ENCODE data around the gene TDRD12.
"Not testable (repeated sequence)": the region's sequence is repeated elsewhere in the genome, so short reads cannot be mapped to it uniquely, and the experiment has no call there.

The TDRD12 gene

DNA sequence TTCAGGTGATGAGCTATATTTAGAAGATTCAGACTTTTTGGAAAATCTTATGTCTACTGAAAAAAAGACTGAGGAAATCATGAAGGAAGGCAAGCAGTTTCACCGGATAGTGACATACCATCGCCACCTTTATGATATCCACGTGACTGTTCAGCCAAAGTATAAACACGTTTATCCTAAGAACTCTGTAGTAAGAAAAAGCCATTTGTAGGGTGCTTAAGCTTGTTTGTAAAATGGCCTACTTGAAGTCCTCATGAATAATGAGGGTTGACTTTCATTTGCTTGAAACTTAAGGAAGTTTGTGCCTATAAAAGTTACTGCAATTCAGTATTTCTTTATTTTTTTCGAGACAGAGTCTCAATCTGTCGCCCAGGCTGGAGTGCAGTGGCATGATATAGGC is 7.8 kb upstream of the TDRD12 start:
- H3K27ac Mint-ChIP-seq, result no peak overlapping the region
- H3K9me3 Mint-ChIP-seq (ENCODE audit: low read depth), result no peaks in the 10 kb centered on the region
- H3K27me3 Mint-ChIP-seq, result no peaks in the 10 kb centered on the region
- H3K36me3 Mint-ChIP-seq, result peaks cover 7% of the 10 kb centered on the region
- H3K4me3 Mint-ChIP-seq, result no peak overlapping the region
- peaks cover 18% of the 10 kb centered on the region for H3K4me1 Mint-ChIP-seq (ENCODE audit: low read depth)

DNA sequence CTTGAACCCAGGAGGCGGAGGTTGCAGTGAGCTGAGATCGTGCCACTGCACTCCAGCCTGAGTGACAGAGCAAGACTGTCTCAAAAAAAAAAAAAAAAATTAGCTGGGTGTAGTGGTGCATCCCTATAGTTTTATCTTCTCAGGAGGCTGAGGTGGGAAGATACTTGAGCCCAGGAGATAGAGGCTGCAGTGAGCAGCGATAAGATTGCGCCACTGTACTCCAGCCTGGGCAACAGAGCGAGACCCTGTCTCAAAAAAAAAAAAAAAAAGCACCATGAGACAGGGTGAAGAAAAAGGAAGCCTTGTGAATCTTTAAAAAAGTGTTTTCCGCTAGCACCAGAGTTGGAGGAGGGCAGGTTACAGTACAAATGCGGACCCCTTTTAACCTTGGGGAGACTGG is 3.4 kb upstream of the TDRD12 start:
- not testable (repeated sequence) for H3K9me3 Mint-ChIP-seq (ENCODE audit: low read depth); H3K4me1 Mint-ChIP-seq (ENCODE audit: low read depth); H3K27me3 Mint-ChIP-seq

DNA sequence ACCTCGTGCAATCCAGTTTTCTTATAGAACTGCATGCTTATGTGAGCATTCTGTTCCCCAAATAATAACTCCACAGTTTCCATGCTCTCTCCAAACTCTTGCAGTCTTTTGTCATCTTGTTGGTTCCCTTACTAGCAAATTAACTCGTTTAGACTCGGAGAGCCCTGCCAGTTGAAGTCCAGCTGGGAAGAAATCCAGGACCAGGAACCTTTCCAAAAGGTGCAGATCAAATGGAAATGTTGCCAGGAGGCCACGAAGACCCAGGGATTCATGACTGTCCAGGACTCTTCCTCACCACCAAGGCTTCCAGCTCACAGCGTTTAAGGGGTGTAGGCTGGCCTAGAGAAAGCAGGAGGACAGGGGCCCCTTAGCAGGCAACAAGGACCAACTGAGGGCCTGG is 2.1 kb upstream of the TDRD12 start:
- H3K9me3 Mint-ChIP-seq (ENCODE audit: low read depth), result no peaks in the 10 kb centered on the region
- H3K4me3 Mint-ChIP-seq, result no peak overlapping the region
- H3K36me3 Mint-ChIP-seq, result peaks cover 9% of the 10 kb centered on the region
- peaks cover 2% of the 10 kb centered on the region for H3K4me1 Mint-ChIP-seq (ENCODE audit: low read depth)
- peak overlapping the region; percentile 22 for H3K27ac Mint-ChIP-seq
- H3K27me3 Mint-ChIP-seq, result no peaks in the 10 kb centered on the region

More for the DNA sequence above, 3.4 kb upstream of the TDRD12 start:
- not testable (repeated sequence) for H3K4me3 Mint-ChIP-seq, H3K36me3 Mint-ChIP-seq, H3K27ac Mint-ChIP-seq

DNA sequence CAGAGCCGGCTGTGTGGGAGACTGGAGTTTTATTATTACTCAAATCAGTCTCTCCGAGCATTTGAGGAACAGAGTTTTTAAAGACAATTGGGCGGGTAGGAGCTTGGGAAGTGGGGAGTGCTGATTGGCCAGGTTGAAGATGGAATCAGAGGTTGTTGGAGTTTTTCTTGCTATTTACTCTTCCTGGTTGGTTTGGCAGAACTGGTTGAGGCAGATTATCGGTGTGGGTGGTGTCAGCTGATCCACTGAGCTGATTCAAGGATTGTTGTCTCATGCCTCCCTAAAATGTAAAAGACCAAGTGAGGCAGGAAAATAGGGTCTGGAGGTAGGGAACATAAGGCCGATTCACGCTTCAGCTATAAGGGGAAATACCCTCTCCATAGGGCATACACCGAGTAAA is 1.3 kb upstream of the TDRD12 start:
- H3K27ac Mint-ChIP-seq, result no peak overlapping the region
- no peaks in the 10 kb centered on the region for H3K27me3 Mint-ChIP-seq
- H3K4me1 Mint-ChIP-seq (ENCODE audit: low read depth), result peaks cover 2% of the 10 kb centered on the region
- no peaks in the 10 kb centered on the region for H3K9me3 Mint-ChIP-seq (ENCODE audit: low read depth)
- H3K4me3 Mint-ChIP-seq, result no peak overlapping the region
- peaks cover 9% of the 10 kb centered on the region for H3K36me3 Mint-ChIP-seq

DNA sequence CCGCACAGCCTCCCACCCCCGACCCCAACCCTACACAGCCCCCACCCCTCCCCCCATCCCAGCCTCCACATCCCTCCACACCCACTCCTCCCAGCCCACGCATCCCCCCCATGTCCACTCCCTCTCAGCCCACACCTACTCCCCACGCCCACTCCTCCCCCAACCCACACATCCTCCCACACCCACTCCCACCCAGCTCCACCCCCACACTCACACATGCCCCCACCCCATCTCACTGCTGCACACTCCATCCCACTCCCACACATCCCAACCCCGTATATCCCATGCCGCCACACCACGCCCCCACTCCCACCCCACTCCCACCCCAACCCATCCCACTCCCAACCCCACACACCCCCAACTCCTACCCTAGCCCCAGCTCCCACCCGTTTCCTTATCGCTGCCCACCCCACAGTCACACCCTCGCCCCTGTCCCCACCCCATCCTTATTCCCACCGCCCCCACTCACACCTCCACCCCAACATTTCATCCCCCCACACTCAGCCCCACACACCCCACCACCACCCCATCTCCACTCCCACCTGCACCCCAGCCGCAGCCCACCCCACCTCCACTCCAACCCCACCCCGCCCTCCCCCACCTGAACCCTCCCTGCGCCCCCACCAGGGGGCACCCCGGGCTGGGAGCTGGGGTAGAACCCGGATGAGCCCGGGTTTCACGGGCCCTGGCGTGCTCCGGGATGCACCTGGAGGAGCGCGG is 809 bp downstream of the TDRD12 start:
- no peak overlapping the region for H3K27ac Mint-ChIP-seq
- no peaks in the 10 kb centered on the region for H3K27me3 Mint-ChIP-seq
- H3K4me1 Mint-ChIP-seq (ENCODE audit: low read depth), result peaks cover 2% of the 10 kb centered on the region
- H3K4me3 Mint-ChIP-seq, result no peak overlapping the region
- H3K36me3 Mint-ChIP-seq, result peaks cover 3% of the 10 kb centered on the region
- H3K9me3 Mint-ChIP-seq (ENCODE audit: low read depth), result no peaks in the 10 kb centered on the region

DNA sequence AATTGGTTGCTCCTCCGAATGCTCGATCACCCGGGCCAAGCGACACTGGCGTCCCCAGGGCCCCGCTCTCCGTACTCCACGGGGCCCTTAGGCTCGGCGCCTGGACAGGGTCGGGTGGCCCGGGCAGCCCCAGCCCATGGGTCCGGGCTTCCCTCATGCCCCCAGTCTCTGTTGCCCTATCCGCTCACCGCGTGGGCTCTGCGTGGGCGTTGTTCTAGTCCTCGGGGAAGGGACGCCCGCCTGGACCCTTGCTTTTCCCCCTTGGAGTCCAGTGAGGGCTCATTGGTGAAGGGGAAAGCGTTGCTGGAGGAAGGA is 1.3 kb downstream of the TDRD12 start:
- Mint-ChIP-seq H3K27me3 (no peaks in the 10 kb centered on the region), H3K9me3 (ENCODE audit: low read depth) (no peaks in the 10 kb centered on the region), H3K4me3 (no peak overlapping the region), H3K36me3 (peaks cover 3% of the 10 kb centered on the region), H3K4me1 (ENCODE audit: low read depth) (peaks cover 2% of the 10 kb centered on the region), H3K27ac (no peak overlapping the region)

DNA sequence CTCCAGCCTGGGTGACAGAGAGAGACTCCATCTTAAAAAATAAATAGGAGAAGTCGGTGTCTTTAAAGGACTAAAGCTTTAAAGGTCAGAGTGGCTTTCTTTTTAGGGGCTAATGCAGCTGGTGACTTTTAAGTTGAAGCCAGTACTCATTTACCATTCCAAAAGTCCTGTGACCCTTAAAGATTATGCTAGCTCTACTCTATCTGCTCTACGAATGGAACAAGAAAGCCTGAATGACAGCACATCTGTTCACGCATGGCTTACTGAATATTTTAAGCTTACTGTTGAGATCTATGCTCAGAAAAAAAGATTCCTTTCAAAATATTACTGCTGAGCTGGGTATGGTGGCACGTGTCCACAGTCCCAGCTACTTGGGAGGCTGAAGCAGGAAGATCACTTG is 16.4 kb downstream of the TDRD12 start:
- Mint-ChIP-seq H3K27me3 (peaks cover 11% of the 10 kb centered on the region), H3K4me1 (ENCODE audit: low read depth) (no peaks in the 10 kb centered on the region), H3K27ac (no peak overlapping the region), H3K36me3 (no peaks in the 10 kb centered on the region), H3K9me3 (ENCODE audit: low read depth) (no peaks in the 10 kb centered on the region), H3K4me3 (no peak overlapping the region)

DNA sequence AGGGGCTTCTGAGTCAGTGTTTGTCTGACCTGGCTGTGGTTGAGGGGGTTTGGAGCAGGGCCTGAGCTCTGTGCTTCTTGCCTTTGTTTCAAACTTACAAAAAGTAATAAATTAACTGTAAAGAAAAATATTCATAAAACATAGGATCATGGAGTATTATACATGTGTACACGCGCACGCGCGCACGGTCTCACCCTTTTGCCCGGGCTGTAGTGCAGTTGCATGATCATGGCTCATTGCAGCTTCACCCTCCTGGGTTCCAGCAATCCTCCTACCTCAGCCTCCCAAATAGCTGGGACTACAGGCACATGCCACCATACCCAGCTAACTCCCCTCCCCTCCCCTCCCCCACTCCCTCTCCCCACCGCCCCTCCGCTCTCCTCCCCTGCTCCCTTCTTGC is 23.5 kb downstream of the TDRD12 start:
- H3K27me3 Mint-ChIP-seq, result peaks cover 12% of the 10 kb centered on the region
- no peak overlapping the region for H3K27ac Mint-ChIP-seq
- H3K36me3 Mint-ChIP-seq, result no peaks in the 10 kb centered on the region
- H3K4me1 Mint-ChIP-seq (ENCODE audit: low read depth), result peaks cover 9% of the 10 kb centered on the region
- no peak overlapping the region for H3K4me3 Mint-ChIP-seq
- no peaks in the 10 kb centered on the region for H3K9me3 Mint-ChIP-seq (ENCODE audit: low read depth)

DNA sequence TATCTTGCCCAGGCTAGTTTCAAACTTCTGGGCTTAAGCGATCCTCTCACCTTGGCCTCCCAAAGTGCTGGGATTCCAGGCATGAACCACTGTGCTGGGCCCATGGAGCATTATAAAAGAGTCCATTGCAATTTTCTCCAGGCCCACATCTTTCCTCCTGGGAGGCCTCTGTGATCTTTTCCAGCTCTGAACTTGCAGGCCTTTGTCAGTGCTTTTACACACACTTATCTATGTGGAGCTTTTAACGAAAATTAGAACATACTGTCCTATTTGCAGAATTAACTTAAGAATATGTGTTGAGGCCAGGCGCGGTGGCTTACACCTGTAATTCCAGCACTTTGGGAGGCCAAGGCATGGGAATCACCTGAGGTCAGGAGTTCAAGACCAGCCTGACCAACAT is 23.9 kb downstream of the TDRD12 start:
- Mint-ChIP-seq H3K27me3 (peaks cover 12% of the 10 kb centered on the region), H3K4me1 (ENCODE audit: low read depth) (peaks cover 13% of the 10 kb centered on the region), H3K36me3 (no peaks in the 10 kb centered on the region), H3K9me3 (ENCODE audit: low read depth) (no peaks in the 10 kb centered on the region), H3K4me3 (no peak overlapping the region), H3K27ac (no peak overlapping the region)

DNA sequence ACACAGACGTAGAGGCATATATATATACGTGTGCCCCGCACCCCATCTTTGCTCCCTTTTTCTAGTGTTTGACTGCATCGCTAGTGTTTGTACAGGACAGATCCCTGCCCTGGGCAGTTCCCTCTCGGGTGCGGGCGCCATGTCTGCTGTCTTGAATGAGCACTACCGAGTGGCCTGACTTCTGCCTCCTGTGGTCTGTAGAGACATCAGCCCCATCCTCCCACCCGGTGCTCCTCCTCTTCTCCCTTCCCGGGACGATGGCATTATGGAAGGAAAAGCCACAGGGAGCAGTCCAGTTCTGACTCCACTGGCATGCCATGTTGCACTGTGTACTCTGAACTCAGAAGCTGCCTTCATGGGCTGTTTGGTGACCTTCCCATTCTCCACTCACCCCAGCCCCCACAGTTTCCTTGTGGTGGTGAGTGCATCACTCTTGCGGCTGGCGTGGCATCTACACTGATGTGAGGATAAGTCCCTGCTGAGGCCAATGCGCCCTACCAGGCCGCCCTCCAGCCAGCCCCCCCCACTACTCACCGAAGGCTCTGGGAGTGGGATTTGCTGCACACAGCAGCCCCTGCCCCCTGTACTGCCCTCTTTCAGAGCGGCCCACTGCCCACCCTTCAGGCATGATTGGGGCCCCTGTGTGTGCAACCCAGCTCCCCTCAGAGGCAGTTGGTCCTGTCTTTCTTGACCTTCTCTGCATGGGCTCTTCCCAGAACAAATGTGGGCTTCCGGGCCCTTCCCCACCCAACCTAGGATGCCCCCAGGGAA is 25.2 kb downstream of the TDRD12 start:
- Mint-ChIP-seq H3K36me3 (no peaks in the 10 kb centered on the region), H3K4me3 (no peak overlapping the region), H3K27ac (peak overlapping the region; percentile 10), H3K9me3 (ENCODE audit: low read depth) (no peaks in the 10 kb centered on the region), H3K27me3 (peaks cover 5% of the 10 kb centered on the region), H3K4me1 (ENCODE audit: low read depth) (peaks cover 23% of the 10 kb centered on the region)

DNA sequence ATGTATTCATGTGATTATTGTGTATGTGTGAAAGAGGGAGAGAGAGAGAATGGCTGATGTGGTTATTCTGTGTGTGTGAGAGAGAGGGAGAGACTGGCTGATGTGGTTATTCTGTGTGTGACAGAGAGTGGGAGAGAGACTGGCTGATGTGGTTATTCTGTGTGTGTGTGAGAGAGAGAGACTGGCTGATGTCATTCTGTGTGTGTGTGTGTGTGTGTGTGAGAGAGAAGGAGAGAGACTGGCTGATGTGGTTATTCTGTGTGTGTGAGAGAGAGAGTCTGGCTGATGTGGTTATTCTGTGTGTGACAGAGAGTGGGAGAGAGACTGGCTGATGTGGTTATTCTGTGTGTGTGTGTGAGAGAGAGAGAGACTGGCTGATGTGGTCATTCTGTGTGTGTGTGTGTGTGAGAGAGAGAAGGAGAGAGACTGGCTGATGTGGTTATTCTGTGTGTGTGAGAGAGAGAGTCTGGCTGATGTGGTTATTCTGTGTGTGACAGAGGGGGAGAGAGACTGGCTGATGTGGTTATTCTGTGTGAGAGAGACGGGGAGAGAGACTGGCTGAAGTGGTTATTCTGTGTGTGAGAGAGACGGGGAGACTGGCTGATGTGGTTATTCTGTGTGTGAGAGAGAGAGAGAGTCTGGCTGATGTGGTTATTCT is 26.2 kb downstream of the TDRD12 start:
- H3K27ac Mint-ChIP-seq; H3K9me3 Mint-ChIP-seq (ENCODE audit: low read depth); H3K4me3 Mint-ChIP-seq; H3K27me3 Mint-ChIP-seq; H3K36me3 Mint-ChIP-seq: not testable (repeated sequence)
- peaks cover 23% of the 10 kb centered on the region for H3K4me1 Mint-ChIP-seq (ENCODE audit: low read depth)

DNA sequence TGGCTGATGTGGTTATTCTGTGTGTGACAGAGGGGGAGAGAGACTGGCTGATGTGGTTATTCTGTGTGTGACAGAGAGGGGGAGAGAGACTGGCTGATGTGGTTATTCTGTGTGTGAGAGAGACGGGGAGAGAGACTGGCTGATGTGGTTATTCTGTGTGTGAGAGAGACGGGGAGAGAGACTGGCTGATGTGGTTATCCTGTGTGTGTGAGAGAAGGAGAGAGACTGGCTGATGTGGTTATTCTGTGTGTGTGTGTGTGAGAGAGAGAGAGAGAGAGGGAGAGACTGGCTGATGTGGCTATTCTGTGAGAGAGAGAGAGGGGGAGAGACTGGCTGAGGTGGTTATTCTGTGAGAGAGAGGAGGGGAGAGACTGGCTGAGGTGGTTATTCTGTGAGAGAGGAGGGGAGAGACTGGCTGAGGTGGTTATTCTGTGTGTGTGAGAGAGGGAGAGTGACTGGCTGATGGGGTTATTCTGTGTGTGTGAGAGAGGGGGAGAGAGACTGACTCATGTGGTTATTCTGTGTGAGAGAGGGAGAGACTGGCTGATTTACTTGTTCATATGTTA is 27.1 kb downstream of the TDRD12 start:
- not testable (repeated sequence) for H3K27me3 Mint-ChIP-seq; H3K9me3 Mint-ChIP-seq (ENCODE audit: low read depth); H3K27ac Mint-ChIP-seq; H3K4me3 Mint-ChIP-seq; H3K36me3 Mint-ChIP-seq
- peaks cover 23% of the 10 kb centered on the region for H3K4me1 Mint-ChIP-seq (ENCODE audit: low read depth)

DNA sequence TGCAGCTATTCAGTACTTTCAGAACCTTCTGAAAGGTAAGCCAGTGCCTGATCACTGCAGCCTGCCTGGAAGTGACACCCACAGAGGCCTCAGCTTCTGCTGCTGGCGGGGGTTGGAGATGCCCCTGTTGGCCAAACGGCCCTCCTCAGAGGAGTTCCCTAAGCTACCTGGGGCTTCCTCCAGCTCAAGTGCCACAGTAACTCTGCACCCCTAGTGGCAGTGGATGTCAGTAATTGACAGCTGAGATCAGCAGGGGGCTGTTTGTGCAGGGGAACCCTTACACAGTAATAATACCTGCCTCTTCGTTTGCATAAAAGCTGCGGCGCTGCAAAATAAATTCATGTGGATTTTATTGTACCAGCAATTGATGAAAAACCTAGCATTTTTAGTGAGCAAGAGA is 28.9 kb downstream of the TDRD12 start:
- H3K9me3 Mint-ChIP-seq (ENCODE audit: low read depth), result no peaks in the 10 kb centered on the region
- H3K27ac Mint-ChIP-seq, result no peak overlapping the region
- no peak overlapping the region for H3K4me3 Mint-ChIP-seq
- peaks cover 23% of the 10 kb centered on the region for H3K4me1 Mint-ChIP-seq (ENCODE audit: low read depth)
- peaks cover 6% of the 10 kb centered on the region for H3K27me3 Mint-ChIP-seq
- no peaks in the 10 kb centered on the region for H3K36me3 Mint-ChIP-seq

DNA sequence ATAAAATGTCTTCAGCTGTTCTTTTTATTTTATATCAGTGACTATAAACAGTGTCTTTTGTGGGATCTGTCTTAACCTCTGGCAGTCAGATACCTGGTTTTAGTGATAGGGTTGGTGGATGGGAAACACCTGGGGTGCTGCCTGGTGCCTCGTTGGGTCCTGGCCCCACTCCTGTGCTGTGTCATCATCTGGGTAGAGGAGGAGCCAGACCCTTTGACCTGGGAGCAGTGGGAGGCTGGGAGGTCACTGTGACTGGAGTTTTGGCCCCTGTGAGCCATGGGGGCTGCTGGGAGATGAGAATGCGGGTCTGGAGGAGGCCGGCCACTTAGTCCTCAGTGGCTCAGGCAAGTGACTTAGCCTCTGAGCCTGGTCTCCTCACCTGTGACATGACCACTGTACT is 29.4 kb downstream of the TDRD12 start:
- Mint-ChIP-seq H3K4me3 (no peak overlapping the region), H3K36me3 (no peaks in the 10 kb centered on the region), H3K27me3 (peaks cover 9% of the 10 kb centered on the region), H3K4me1 (ENCODE audit: low read depth) (peaks cover 23% of the 10 kb centered on the region), H3K9me3 (ENCODE audit: low read depth) (no peaks in the 10 kb centered on the region), H3K27ac (no peak overlapping the region)

DNA sequence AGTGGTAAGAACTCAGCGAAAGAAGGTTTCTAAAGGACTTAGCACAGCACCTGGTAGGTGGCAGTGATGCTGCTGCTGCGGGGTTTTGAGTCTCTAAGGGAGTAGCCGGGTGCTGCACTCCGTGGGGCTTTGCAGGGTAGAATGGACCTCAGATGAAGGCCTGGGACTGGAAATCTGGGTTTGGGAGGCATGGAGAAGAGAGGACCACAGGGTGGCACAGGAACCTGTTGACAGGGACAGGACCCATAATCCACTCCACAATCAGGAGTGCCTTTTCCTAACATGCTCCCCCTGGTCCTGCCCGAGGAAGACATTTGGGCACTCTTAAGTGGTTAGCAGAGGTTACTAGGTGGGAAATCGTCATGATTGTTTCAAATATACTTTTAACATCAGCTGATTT is 29.8 kb downstream of the TDRD12 start:
- Mint-ChIP-seq H3K27me3 (peaks cover 9% of the 10 kb centered on the region), H3K4me3 (no peak overlapping the region), H3K9me3 (ENCODE audit: low read depth) (no peaks in the 10 kb centered on the region), H3K27ac (no peak overlapping the region), H3K36me3 (no peaks in the 10 kb centered on the region), H3K4me1 (ENCODE audit: low read depth) (peaks cover 22% of the 10 kb centered on the region)
